IPS DF 4.7 (cell line): ENCODE data around the gene BEAN1.

Experiments used
- DNase-seq: peaks from one replicate; pipeline ENCODE4 v3.0.0-alpha.2; 2013; ENCODE audit warnings: low spot score; ENCODE audit errors: extremely low read depth

BEAN1 gene

DNA sequence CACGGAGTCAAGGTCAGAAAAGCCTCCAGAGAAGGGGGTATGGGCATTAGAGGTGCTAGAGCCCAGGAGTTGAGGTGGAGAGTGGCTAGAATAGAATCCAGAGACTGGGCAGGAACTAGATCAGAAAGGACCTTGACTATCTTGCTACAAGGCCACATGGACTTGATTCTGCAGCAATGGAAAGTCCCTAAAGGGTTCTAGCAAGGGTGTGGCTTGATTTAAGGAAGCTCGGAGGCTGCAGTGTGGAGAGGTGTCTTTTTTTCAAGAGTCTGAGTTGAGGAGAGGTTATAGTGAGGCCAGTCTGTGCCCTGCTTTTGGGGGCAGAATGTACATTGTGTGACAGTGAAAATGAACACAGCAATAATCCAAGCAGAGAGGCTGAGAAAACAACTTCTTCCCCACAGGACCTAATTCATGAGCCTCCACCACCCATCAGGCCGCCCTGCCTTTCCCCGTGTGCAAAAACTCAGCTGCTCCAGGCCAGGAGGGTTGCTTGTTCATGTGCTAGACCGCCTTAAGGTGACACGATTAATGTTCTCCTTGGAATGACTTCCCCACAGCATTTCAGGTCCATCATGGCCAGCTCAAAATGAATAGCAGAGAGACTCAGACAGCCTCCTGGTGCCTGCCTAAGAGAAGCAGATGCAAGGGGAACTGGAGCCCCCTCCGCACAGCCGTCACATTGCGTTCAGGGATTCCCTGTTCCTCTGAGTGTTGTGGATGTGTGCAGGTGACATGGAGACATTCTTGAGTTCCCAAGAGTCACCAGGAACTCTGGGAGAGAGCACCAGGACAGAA is 8.7 kb upstream of the BEAN1 start:
- DNase-seq: no peak

- DNase-seq: no peak
These were observed 7.6 kb upstream of the BEAN1 start for GRCh38 chr16:66419527-66419926.

GRCh38 chr16:66420396-66420795 is 6.7 kb upstream of the BEAN1 start:
- DNase-seq: no peak

- DNase-seq: no peak
These were observed 5.2 kb upstream of the BEAN1 start for GRCh38 chr16:66421891-66422290.

GRCh38 chr16:66422366-66422765 is 4.7 kb upstream of the BEAN1 start:
- no peak for DNase-seq

GRCh38 chr16:66423177-66423576 is 3.9 kb upstream of the BEAN1 start:
- no peak for DNase-seq

DNA sequence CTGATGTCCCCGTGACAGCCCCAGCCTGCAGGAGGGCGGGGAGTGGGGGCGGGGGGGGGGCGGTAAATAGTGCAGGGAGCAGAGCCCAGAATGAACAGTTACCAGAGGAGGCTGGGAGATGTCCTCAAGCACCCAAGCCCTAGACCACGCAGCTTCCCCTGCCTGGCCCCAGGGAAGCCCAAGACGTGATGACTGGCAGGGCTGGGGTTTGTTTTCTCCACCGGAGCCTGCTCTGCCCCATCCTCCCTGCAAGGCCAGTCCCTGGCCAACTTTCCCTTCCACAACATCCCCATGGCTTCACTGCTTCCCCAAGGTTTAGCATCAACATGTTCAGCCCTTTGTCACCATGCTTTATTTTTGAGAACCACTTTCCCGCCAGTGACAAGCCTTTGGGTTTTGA is 1.4 kb upstream of the BEAN1 start:
- no peak for DNase-seq

DNA sequence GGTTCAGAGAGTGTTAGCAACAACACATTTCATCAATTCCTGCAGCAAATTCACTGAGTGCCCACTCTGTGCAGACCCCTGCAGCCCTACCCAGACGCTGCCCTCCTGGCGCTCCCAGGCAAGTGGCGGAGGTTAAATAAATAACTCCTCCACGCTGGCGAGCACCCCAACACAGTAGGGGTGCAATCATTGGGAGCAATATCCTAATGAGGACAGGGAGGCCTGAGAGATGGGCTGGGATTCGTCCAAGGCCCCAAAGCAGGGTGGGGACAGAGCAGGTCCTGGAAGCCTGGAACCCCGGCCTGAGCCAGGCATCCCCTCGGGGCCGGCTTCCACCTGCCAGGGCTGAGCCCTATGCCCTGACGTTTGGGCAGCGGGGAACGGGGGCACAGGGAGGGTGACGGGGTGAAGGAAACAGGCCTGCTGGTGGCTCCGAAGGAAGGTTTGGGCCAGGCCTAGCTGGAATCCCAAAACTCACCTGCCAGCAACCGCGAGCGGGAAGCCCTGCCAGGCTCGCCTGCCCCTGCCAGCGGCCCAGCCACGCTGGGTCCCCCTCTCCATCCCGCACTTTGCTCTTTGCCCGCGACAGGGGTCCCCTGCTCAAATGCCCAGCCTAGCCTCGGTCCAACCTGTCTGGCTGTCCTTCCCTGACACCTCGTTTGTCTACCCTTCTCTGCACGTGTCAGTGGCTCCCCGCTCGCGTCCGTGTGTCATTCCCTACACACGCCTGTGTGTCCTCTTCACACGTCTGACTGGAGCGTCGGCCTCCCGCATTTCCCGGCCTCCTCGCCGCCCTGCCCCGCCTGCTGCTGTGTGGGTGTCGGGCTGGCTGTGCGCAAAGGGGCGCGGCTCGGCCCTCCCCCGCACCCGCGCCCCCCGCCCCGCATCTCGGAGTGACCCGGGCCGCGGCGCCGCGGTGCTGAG is 721 bp upstream of the BEAN1 start:
- no peak for DNase-seq

DNA sequence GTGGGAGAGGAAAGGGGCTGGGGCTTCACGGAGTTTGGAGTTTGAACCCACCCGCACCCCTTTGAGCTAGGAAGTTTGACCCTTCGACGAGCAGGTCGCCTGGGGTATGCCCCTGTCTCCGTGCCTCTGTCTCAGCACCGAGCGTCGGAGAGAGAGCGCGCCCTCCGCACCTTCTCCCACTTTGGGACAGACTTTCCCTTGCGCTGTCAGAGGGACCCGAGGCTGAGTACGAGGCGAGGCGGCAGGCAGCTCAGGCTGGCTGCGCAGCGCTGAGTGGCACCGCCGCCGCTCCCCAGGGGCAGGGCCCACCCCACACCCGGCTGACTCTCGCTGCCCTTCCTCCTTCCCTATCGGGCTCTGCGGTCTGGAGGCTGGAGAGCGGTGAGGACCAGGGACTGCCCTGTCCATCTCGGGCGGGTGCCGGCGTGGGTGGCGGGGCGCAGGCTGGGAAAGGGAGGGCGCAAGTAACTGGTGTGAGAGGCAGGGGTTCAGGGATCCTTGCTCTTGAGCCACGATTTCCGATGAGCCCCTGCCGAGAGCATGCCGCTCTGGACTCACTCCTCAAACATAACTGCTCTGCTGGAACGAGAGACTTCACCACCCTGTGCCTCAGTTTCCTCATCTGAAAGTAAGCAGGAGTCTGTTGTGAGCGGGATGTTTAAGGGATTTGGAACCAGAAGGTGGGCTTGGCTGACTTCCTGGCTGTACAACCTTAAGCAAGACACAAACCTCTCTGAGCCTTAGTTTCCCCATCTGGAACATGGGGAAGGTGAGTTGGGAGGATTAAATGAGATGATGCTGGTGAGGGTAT is 981 bp downstream of the BEAN1 start:
- no peak for DNase-seq

- DNase-seq: no peak
These were observed 1.7 kb downstream of the BEAN1 start for GRCh38 chr16:66428682-66429251.

DNA sequence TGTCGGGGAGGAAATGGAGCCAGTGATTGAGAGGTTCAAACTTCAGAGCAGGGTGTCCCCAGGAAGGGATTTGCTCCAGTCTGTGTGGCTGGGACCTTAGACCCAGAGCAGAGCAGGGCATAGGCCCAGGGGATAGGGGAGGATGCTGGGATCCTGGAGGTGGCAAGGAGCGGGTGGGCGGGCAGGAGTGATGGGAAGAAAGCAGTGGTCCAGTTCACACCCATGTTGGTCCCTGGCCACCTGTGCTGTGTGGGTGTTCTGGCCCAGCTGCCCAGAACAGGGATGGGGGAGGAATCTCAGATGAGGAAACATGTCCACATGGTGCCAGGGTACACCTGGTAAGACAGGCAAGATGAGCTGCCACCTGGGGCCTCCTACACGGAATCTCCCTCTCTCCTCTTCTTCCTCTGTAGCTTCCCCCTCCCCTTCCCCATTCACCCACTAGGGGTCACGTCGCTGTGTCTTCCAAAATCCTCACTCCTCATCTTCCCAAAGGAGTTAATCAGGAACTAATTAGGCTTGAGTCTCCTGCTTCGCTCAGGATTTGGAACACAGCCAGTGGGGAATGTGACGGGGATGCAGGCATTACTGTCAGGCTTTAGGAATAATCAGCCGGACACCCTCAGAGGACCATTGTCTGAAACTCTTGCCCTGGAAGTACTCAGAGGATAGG is 2.3 kb downstream of the BEAN1 start:
- DNase-seq: no peak

DNA sequence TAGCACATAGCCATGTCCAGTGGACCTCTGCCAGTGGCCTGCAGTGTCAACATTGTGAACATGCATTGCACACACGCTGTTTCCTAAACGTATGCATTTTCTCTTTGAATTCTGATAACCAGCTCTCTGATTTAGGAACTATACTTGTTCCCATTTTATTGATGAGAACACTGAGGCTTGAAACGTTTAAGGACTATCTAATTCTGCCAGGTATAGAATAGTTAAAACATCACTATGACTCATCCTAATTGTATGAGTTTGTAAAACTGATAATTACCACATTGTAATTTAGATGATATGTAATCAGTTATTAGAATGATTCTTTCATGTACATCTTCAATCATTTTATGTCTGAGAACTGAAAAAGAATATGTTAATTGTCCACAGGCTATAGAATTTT is 3.1 kb downstream of the BEAN1 start:
- no peak for DNase-seq

DNA sequence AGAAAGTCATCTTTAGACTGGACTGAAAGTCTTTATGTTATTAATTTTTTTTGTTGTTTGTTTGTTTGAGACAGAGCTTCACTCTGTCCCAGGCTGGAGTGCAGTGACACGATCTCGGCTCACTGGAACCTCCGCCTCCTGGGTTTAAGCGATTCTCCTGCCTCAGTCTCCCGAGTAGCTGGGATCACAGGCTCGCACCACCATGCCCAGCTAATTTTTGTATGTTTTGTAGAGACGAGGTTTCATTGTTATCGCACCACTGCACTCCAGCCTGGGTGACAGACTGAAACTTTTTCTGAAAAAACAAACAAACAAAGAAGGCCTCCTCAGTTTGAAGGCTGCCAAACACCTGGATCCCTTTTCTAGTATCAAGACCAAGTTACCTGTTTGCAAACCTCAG is 4.7 kb downstream of the BEAN1 start:
- DNase-seq: no peak

- no peak for DNase-seq
These were observed 5.3 kb downstream of the BEAN1 start for GRCh38 chr16:66432429-66432828.

GRCh38 chr16:66434619-66435430 is 7.7 kb downstream of the BEAN1 start:
- DNase-seq: no peak

DNA sequence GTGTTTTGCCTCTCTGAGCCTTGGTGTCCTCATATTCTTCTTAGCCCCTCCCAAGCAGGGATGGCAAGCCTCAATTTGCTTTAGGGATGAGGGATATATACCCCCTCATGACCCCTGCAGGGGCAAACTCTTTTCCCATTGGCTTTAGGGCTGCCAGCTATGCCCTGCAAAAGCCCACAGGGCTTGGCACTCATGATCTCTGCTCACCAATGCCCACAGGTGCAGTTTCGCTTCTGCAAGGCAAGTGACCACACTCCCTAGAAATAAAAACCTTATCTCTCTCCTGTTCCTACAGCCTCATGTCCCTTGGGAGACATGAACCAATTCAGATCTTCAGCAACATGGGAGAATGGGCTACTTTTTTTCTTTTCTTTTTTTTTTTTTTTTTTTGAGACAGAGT is 8.8 kb downstream of the BEAN1 start:
- no peak for DNase-seq

GRCh38 chr16:66437391-66437945 is 10.4 kb downstream of the BEAN1 start:
- no peak for DNase-seq

GRCh38 chr16:66438536-66438935 is 11.4 kb downstream of the BEAN1 start:
- DNase-seq: no peak

- DNase-seq: no peak
These were observed 12.1 kb downstream of the BEAN1 start for GRCh38 chr16:66439051-66439730.
